A549 treated with AZD9567 at 1 μM for 4 hours (cell line): ENCODE results near the gene ODAD2. TPM values are rescaled to one million over a fixed set of nuclear protein-coding genes. Genes with fewer than 3 reads are reported as not detected.

ENCODE experiments used
- total RNA-seq: library from RNA; stranded (reverse); fragments of 200-300 nt; extraction: Qiagen RNA extraction; gene quantifications from 5 replicates; pipeline ENCODE4 v1.2.3, GENCODE V29; 2022; ENCODE audit not compliant: insufficient read depth

ODAD2 gene
- not detected in 5 replicates for total RNA-seq

GRCh38 chr10:27998954-27999275, at the start of gene ODAD2:
TSS of gene ODAD2 (minus strand) at chr10:27999079. CDS start at chr10:27995142, 3,937 bp downstream.

